Effector CD8-positive, alpha-beta T cell (primary cell): ENCODE measurements around the gene GUCA1A.
"Not testable (repeated sequence)": the region's sequence is repeated elsewhere in the genome, so short reads cannot be mapped to it uniquely, and the experiment has no call there.

ENCODE experiments used
- DNase-seq: peaks from one replicate; lab custom pipeline; 2025; lab: John Stamatoyannopoulos, UW

GUCA1A gene

GRCh38 chr6:42147138-42147562, 26.0 kb upstream of the GUCA1A start:
- no peak for DNase-seq

- DNase-seq: no peak
Measured at GRCh38 chr6:42148058-42148457, 25.1 kb upstream of the GUCA1A start.

GRCh38 chr6:42150254-42150653, 22.9 kb upstream of the GUCA1A start:
- DNase-seq: no peak

- no peak for DNase-seq
Measured at GRCh38 chr6:42152024-42152423, 21.1 kb upstream of the GUCA1A start.

DNA sequence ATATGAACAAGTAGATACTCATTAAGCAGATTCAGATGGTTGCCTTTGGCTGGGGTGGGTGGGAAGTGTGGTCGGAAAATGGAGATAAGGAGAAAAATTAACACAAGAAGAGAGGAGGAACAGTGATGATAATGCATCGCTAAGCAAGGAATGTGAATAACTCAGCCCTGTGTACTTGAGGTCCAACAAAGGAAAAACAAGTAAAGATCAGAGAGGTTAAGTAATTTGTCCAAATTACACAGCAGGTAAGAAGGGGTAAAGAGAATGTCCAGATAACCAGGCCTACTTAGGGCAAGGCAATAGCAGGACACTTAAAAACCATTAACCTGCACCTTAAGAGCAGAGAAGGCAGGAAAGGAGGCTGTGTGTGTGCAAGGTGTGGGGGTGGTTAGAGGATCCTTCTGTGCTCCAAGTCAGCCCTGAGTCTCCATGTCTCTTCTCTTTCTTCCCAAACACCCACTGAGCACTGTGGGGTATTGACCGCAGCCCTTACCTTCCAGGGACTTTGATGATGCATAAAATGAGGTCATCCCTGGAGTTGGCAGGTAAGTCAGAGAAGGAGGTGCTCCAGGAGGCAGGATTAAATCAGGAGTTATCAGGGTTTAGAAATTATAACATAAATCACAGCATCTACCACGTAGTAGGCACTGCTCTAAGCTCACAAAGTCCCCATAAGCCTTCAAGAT, 20.5 kb upstream of the GUCA1A start:
- DNase-seq: not testable (repeated sequence)

DNA sequence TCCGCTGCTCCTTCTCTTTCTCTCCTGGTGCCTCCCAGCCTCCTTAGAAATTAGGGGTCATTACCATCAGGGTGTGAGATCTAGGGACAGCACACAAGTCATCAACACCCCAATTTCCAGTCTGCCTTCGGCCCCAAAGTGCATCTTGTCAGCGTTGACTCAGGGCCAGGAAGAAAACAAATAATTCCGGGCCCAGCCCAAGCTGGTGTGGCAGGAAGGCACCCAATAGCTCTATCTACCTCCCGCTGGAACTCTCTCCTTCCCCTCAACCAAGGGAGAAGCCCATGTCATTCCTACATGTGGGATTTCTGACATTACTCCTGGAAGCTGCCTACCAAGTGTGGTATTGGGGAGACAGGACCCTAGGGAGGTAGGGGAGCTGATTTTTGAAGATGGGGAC, 19.2 kb upstream of the GUCA1A start:
- DNase-seq: no peak

- DNase-seq: no peak
Measured at GRCh38 chr6:42154461-42155209, 18.5 kb upstream of the GUCA1A start.

- no peak for DNase-seq
Measured at GRCh38 chr6:42155293-42155692, 17.9 kb upstream of the GUCA1A start.

DNA sequence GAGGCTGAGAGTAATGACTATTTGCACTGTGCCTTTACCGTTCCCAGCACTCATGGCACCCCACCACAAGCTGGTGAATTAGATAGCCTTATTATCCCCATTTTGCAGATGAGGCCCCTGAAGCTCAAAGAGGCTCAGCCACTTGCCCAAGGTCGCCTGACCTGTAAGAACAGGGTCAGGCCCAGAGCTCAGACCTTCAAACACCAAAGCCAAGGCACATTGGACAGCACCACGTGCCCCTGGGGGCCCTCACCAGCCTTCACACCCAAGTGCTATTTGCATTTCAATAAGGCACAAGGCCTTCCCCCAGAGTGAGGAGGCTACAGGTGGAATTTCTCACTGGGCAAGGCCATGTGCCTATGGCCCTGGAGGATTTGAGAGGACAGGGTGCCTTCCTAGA, 16.5 kb upstream of the GUCA1A start:
- DNase-seq: no peak

GRCh38 chr6:42158011-42158410, 15.2 kb upstream of the GUCA1A start:
- no peak for DNase-seq

GRCh38 chr6:42158631-42159030, 14.5 kb upstream of the GUCA1A start:
- no peak for DNase-seq

- no peak for DNase-seq
Measured at GRCh38 chr6:42159431-42160024, 13.6 kb upstream of the GUCA1A start.

GRCh38 chr6:42162384-42162783, 10.8 kb upstream of the GUCA1A start:
- no peak for DNase-seq

GRCh38 chr6:42162812-42163211, 10.4 kb upstream of the GUCA1A start:
- no peak for DNase-seq

DNA sequence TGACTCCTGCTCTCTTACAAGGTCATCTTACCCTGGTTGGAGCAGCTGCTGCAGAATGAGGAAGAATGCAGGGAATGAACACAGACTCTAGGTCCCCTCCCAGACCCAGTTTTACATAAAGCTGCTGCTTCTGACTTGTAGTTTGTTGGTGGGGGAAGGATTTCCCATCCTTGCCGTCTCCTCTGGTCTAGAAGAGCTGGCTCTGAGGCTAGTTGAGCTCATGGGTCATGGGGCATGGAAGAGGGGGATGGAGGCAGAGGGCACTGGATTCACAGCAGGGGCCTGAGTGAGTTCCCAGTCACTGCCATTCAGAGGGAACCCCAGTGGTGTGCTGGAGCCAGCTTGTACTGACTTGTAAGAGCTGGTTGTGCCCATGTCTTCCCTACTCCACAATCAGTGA, 9.2 kb upstream of the GUCA1A start:
- DNase-seq: no peak

DNA sequence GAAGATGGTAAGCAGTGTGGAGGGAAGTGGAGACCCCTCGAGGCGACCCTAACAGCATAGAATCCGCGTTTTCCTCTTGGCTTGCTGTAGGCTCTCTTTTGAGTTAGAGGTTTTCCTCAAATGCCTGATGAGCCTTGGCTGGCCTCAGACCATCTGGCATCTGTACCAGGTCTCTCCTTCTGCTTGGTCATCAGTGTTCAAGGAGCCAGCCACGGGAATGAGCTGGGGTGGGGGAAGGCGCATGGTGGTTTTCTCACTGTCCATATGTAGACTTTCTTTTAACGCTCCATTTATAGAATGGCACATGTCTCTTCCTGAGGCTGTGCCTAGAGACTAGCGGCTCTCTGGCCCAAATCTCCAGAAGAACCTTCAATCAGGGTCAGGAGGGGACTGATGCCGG, 8.1 kb upstream of the GUCA1A start:
- DNase-seq: no peak

DNA sequence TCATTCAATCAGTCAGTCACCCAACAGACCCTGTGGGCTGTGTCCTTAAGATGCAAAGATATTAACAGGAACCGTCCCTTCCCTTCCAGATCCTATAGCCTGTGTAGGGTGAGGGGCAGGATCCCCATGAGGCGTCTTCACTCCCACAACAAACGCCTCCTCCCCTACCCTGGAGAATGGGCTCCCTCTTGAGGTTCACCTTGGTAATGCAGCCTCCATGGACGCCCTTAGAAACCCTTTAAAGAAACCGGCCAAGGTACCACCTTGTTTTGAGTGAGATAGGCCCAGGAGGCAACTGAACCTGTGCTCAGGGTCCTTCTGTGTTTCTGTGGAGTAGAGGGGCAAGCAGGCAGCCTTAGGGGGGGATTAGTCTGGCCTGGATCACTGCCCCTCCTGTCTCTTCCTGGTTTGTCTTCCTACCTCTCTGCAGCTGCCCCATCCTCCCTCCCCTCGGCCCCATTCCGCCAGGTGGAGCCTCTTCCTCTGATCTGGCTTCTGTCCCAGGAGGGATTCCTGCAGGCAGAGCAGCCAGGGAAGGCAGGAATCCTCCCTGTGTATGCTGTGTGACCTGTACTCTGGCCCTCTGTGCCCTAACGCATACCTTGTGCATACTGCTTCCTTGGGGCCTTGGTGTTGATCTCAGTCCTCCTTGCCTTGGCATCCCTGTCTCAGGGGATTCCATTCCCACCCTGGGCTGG, 6.6 kb upstream of the GUCA1A start:
- peak; percentile 74 for DNase-seq

- no peak for DNase-seq
Measured at GRCh38 chr6:42168650-42169049, 4.5 kb upstream of the GUCA1A start.

- not testable (repeated sequence) for DNase-seq
Measured at GRCh38 chr6:42169780-42170179, 3.4 kb upstream of the GUCA1A start.

DNA sequence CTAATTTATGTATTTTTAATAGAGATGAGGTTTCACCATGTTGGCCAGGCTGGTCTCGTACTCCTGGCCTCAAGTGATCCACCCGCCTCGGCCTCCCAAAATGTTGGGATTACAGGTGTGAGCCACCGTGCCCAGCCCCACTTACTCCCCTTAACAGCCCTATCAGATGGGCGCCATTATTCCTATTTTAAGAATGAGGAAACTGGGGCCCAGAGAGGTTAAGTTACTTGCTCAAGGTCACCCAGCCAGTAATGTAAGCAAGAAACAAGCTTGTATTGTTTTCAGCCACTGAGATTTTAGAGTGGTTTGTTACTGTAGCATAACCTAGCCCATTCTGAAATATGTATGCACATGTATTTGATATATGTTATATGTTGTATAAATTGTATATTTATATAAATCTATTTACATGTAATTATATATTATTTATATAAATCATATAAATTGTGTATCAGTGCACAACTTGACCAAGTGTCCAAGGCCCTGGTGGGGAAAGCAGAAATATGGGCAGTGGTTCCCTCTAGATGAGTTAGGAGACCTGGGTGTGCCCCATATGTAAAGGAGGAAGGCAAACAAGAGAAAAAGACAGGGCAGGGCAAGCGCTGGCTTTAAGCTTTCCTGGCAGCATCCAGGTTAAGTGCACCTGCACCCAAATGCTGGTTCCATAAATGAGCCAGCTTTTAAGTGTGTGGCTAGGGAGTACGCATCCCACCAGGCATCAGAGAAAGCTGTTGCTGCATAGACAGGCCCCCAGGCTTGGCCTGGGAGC, 1.2 kb upstream of the GUCA1A start:
- no peak for DNase-seq

DNA sequence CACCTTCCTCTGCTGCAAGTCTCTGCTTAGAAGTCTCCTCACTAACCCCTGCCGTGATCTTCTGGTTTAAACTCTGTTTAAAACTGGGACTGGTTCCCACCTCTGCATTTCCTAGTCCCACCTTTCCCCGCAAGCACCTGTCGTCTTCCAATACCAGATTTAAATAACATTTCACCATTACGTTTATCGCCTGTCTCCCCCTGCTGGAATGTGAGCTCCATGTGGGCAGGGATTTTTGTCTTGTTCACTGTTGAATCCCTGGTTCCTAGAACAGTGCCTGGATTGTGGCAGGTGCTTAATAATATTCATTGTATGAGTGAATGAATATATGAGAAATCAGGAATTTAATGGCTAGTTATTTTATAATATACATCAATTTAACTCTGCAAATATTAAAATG, 2.7 kb downstream of the GUCA1A start:
- no peak for DNase-seq

GRCh38 chr6:42176981-42177380, 3.8 kb downstream of the GUCA1A start:
- no peak for DNase-seq
